WI38 (cell line): ENCODE results near the gene GALNT18.

Source experiments
- H3K4me3 ChIP-seq: 2 replicates; pipeline ENCODE4 v1.5.1; 2011; ENCODE audit warnings: low read depth, mild to moderate bottlenecking, control low read depth, low read length
- CTCF ChIP-seq: IDR thresholded peaks from 2 replicates; pipeline ENCODE4 v1.5.1; 2012; ENCODE audit warnings: low read depth, mild to moderate bottlenecking, control low read depth, low read length

GALNT18 gene

GRCh38 chr11:11558826-11559225 is 63.0 kb downstream of the GALNT18 start:
- no peak for TF ChIP-seq CTCF
- no peak overlapping the region for H3K4me3 ChIP-seq

GRCh38 chr11:11558396-11558795 is 63.4 kb downstream of the GALNT18 start:
- H3K4me3 ChIP-seq, result no peak overlapping the region
- TF ChIP-seq CTCF, result no peak

- H3K4me3 ChIP-seq, result no peak overlapping the region
- TF ChIP-seq CTCF, result no peak
These were observed 66.6 kb downstream of the GALNT18 start for GRCh38 chr11:11555208-11555607.

- no peak overlapping the region for H3K4me3 ChIP-seq
- TF ChIP-seq CTCF, result no peak
These were observed 68.2 kb downstream of the GALNT18 start for GRCh38 chr11:11553573-11553972.

- H3K4me3 ChIP-seq, result no peak overlapping the region
- no peak for TF ChIP-seq CTCF
These were observed 69.2 kb downstream of the GALNT18 start for GRCh38 chr11:11552529-11553087.

GRCh38 chr11:11550534-11550933 is 71.3 kb downstream of the GALNT18 start:
- no peak for TF ChIP-seq CTCF
- H3K4me3 ChIP-seq, result no peak overlapping the region

- no peak for TF ChIP-seq CTCF
- H3K4me3 ChIP-seq, result no peak overlapping the region
These were observed 76.2 kb downstream of the GALNT18 start for GRCh38 chr11:11545285-11546275.
